MCF 10A (cell line): ENCODE measurements around the gene CELF4. TPM values are rescaled to one million over a fixed set of nuclear protein-coding genes. Genes with fewer than 3 reads are reported as not detected.

ENCODE experiments used
- BruUV-seq: library from RNA; stranded (reverse); fragments of 400-500 nt; replicated peaks from 2 replicates; lab custom pipeline; 2021; lab: Mats Ljungman, UMichigan
- CTCF ChIA-PET: fragments of 300-600 bp; sonication (Branson Sonifier 250); formaldehyde crosslinking; extraction: SDS; loops from one replicate; lab custom pipeline; 2021; ENCODE audit warnings: antibody characterized with exemption, inconsistent platforms; lab: Yijun Ruan, JAX
- POLR2A ChIA-PET: fragments of 300-600, 350-650 bp; sonication (Branson Sonifier 250); formaldehyde crosslinking; extraction: SDS; loops from one replicate; lab custom pipeline; 2020; ENCODE audit warnings: antibody characterized with exemption, inconsistent platforms; lab: Yijun Ruan, JAX
- DNase-seq: peaks from one replicate; pipeline ENCODE4 v3.0.0-alpha.2; 2018; ENCODE audit not compliant: unreplicated experiment
- H3K27ac Mint-ChIP-seq: one replicate; pipeline ENCODE4 v1.8.0; 2022; ENCODE audit warnings: mild to moderate bottlenecking, low read depth, mixed read lengths; ENCODE audit not compliant: unreplicated experiment
- H3K27me3 Mint-ChIP-seq: one replicate; pipeline ENCODE4 v1.8.0; 2022; ENCODE audit warnings: mixed read lengths; ENCODE audit not compliant: insufficient read depth, unreplicated experiment
- H3K36me3 Mint-ChIP-seq: one replicate; pipeline ENCODE4 v1.8.0; 2022; ENCODE audit warnings: mild to moderate bottlenecking, moderate library complexity, mixed read lengths; ENCODE audit not compliant: insufficient read depth, unreplicated experiment
- H3K4me1 Mint-ChIP-seq: one replicate; pipeline ENCODE4 v1.8.0; 2022; ENCODE audit warnings: mixed read lengths; ENCODE audit not compliant: insufficient read depth, unreplicated experiment
- H3K4me3 Mint-ChIP-seq: one replicate; pipeline ENCODE4 v1.8.0; 2022; ENCODE audit warnings: mild to moderate bottlenecking, moderate library complexity, mixed read lengths; ENCODE audit not compliant: unreplicated experiment
- H3K9me3 Mint-ChIP-seq: one replicate; pipeline ENCODE4 v1.8.0; 2022; ENCODE audit warnings: mixed read lengths; ENCODE audit not compliant: unreplicated experiment
- intact Hi-C: fragments of 100-400 bp; cut with micrococcal nuclease; formaldehyde crosslinking; loops from 2 replicates; pipeline ENCODE4 v1.14.1; 2022
- total RNA-seq: library from RNA; stranded (reverse); gene quantifications from 2 replicates; pipeline ENCODE4 v1.2.3, GENCODE V29; 2022
- TF ChIP-seq, protein P1 (sequence below): fragments of 200-600 bp; IDR thresholded peaks from one replicate; pipeline ENCODE4 v1.8.0; 2022; ENCODE audit warnings: antibody characterized with exemption, mild to moderate bottlenecking; ENCODE audit not compliant: unreplicated experiment

Gene CELF4
- total RNA-seq, 1 experiment from 2014 or later: not detected

DNA sequence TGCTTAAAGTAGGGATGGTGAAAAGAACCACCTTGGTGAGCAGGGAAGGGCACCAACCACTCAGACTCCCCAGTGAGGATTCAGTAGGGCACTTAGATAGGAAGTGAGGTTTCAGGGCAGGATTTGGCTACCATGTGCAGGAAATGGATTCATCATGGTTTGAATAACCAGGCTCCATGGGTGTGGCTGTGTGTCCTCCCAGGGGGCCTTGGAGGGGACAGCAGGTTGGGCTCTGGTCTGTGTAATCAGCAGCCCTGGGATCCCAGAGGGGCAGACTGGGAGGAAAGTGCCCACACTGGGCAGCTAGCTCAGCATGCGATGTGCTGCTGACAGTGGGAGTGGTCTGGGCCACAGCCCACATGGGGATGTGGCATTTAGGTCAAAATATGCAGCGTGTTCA is 224.6 kb downstream of the CELF4 start:
- BruUV-seq: no TSS peak
- Mint-ChIP-seq H3K4me1 (peaks cover 7% of the 10 kb centered on the region), H3K27me3 (peaks cover 24% of the 10 kb centered on the region), H3K36me3 (no peaks in the 10 kb centered on the region), H3K4me3 (no peak overlapping the region), H3K27ac (no peak overlapping the region), H3K9me3 (no peaks in the 10 kb centered on the region)
- intact Hi-C loops: no loop called here
- POLR2A ChIA-PET: no interaction called here
- CTCF ChIA-PET: interaction anchor here (0.6 to 4.1 kb wide), 3 partner anchors 11 to 17 kb away, joined by 3 to 42 read pairs (median 4); no protein-coding TSS in a partner anchor
- no peak for DNase-seq
- TF ChIP-seq, protein P1, sequence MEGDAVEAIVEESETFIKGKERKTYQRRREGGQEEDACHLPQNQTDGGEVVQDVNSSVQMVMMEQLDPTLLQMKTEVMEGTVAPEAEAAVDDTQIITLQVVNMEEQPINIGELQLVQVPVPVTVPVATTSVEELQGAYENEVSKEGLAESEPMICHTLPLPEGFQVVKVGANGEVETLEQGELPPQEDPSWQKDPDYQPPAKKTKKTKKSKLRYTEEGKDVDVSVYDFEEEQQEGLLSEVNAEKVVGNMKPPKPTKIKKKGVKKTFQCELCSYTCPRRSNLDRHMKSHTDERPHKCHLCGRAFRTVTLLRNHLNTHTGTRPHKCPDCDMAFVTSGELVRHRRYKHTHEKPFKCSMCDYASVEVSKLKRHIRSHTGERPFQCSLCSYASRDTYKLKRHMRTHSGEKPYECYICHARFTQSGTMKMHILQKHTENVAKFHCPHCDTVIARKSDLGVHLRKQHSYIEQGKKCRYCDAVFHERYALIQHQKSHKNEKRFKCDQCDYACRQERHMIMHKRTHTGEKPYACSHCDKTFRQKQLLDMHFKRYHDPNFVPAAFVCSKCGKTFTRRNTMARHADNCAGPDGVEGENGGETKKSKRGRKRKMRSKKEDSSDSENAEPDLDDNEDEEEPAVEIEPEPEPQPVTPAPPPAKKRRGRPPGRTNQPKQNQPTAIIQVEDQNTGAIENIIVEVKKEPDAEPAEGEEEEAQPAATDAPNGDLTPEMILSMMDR: no peak

DNA sequence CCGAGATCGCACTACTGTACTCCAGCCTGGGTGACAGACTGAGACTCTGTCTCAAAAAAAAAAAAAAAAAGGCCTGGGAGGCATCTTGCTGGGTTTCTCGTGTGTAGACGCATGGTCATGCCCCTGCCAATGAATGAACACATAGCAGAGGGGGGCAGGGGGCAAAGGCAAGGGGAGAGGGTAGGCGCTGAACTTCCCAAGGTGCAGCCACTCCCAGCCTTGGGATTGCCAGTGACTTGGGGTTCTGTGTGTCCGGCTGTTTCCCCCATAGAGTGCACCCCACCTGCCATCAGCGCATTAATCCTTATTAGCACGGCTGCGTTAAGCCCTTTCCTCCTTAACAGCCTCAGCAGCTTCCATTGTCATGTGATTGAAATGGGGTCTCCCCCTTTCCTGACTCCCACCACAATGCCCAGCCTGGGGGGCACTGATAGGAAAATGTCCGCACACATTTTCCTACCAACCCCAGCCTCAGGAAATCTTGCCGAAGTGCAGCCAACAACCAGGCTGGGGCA is 225.8 kb downstream of the CELF4 start:
- no TSS peak for BruUV-seq
- intact Hi-C loops: loop anchor here (10.0 kb wide), 1 partner anchor 395 kb away; no protein-coding TSS in a partner anchor
- TF ChIP-seq, protein P1: no peak
- no peaks in the 10 kb centered on the region for H3K36me3 Mint-ChIP-seq
- H3K9me3 Mint-ChIP-seq: no peaks in the 10 kb centered on the region
- H3K27me3 Mint-ChIP-seq: peaks cover 15% of the 10 kb centered on the region
- H3K4me3 Mint-ChIP-seq: no peak overlapping the region
- DNase-seq: no peak
- CTCF ChIA-PET: no interaction called here
- H3K27ac Mint-ChIP-seq: no peak overlapping the region
- POLR2A ChIA-PET: no interaction called here
- H3K4me1 Mint-ChIP-seq: peaks cover 7% of the 10 kb centered on the region

DNA sequence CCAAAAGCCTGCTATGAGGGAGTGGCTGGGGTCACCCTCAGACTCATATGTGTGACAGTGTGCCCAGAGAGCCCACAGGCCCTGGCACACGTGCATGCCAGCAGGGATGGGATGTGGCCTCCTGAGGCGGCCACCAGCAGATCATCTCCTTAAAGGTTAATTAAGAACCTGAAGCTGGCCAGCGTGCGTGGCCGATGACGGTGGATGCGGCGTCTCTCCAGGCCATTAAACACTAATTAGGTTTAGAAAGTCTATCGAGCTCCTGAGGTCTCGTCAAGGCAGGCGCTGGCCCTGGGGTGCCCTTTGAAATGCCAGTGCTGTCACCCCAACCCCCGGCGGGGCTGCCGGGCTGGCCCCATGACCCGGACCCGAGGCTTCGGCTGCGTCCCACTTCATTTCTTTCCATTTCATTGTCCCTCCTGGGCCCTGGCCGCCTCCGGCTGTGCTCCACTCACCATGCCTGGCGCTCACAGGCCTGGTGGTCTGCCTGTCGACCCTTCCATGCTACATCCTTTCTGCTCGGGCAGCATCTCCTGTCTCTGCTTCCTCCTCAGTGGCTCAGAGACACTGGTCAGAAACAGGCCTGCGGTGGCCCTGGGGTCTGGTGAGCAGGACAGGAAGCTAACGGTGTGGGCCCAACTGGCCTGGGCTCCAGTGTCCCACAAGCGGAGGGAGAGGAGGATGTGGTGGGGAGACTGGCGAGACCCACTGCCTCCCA is 228.9 kb downstream of the CELF4 start:
- TF ChIP-seq, protein P1: no peak
- H3K27ac Mint-ChIP-seq: no peak overlapping the region
- no peak for DNase-seq
- intact Hi-C loops: loop anchor here (10.0 kb wide), 1 partner anchor 392 kb away; no protein-coding TSS in a partner anchor
- BruUV-seq: no TSS peak
- ChIA-PET POLR2A (no interaction called here), CTCF (interaction anchor here (0.5 to 1.3 kb wide), 2 partner anchors 15 to 129 kb away, joined by 3 to 4 read pairs; no protein-coding TSS in a partner anchor)
- H3K36me3 Mint-ChIP-seq: no peaks in the 10 kb centered on the region
- no peaks in the 10 kb centered on the region for H3K9me3 Mint-ChIP-seq
- no peaks in the 10 kb centered on the region for H3K4me1 Mint-ChIP-seq
- no peak overlapping the region for H3K4me3 Mint-ChIP-seq
- H3K27me3 Mint-ChIP-seq: no peaks in the 10 kb centered on the region

DNA sequence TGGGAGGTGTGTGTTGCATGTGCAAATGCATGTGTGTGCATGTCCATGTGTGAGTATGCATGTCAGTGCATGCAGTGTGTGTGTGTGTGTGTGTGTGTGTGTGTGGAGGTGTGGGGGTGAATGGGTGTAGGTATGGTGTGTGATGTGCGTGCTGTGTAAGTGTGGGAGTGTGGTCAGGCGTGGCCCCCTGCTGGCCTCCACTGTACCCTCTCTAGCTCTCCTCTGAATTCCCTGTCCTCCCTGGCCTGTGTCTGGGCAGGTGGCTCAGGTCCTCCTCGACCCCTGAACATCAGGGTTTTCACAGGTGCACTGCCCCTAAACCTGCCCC is 230.2 kb downstream of the CELF4 start:
- Mint-ChIP-seq H3K27me3 (no peaks in the 10 kb centered on the region), H3K4me1 (no peaks in the 10 kb centered on the region), H3K27ac (no peak overlapping the region), H3K4me3 (no peak overlapping the region), H3K9me3 (no peaks in the 10 kb centered on the region), H3K36me3 (no peaks in the 10 kb centered on the region)
- no TSS peak for BruUV-seq
- peak; percentile 11 for DNase-seq
- ChIA-PET CTCF (interaction anchor here (1.1 to 1.3 kb wide), 2 partner anchors 13 to 18 kb away, joined by 3 to 4 read pairs; no protein-coding TSS in a partner anchor), POLR2A (no interaction called here)
- TF ChIP-seq, protein P1: no peak
- intact Hi-C loops: loop anchor here (10.0 kb wide), 1 partner anchor 391 kb away; no protein-coding TSS in a partner anchor
